Panc1 (cell line): ENCODE measurements around the gene IGFBP7.

Source experiments
- CTCF ChIP-seq: fragments of 450-650 bp; IDR thresholded peaks from 2 replicates; pipeline ENCODE4 v1.5.1; 2017; ENCODE audit warnings: mild to moderate bottlenecking
- POLR2AphosphoS5 ChIP-seq: IDR thresholded peaks from 2 replicates; pipeline ENCODE4 v1.6.1; 2012; ENCODE audit warnings: mild to moderate bottlenecking, low read depth, low read length, moderate library complexity
- REST ChIP-seq, 2 experiments: IDR thresholded peaks; 2 replicates each; pipeline ENCODE4 v1.6.1; 2011 to 2012; ENCODE audit warnings: low read depth in 2 of 2, control low read depth in 1 of 2, low read length in 1 of 2, mild to moderate bottlenecking in 1 of 2, moderate library complexity in 1 of 2; ENCODE audit not compliant: insufficient read depth in 1 of 2
- SIN3A ChIP-seq: IDR thresholded peaks from 2 replicates; pipeline ENCODE4 v1.6.1; 2012; ENCODE audit warnings: low read depth, mild to moderate bottlenecking, low read length, moderate library complexity, borderline replicate concordance; ENCODE audit not compliant: insufficient read depth

DNA sequence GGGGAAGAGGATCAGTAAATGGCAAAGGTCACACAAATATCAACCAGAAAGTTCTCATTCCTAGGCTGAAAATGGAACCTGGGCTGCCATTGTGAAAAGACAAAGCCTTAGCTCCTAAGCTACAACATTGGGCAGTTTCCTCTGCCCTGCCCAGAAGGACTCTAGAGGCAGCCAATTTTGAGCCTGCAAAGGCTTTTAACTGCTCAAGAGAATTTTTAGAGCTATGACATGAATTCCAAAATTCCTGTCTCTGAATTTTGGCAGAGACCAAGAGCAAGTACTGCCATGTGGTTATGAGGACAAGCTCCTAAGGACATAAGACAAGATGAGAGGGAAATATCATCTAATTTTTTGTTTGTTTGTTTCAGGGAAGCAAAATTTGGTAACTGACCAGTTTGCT is 29.6 kb upstream of the IGFBP7 start:
- TF ChIP-seq CTCF (no peak), POLR2AphosphoS5 (no peak), REST (IDR thresholded peaks at IDR 0.05; ENCODE audit: insufficient read depth in 1 of 2, low read depth in 2 of 2, low read length in 1 of 2) (no peak), SIN3A (no peak)
